B cell (primary cell): Measurements from ENCODE around the gene TRPC3. TPM values are rescaled to one million over a fixed set of nuclear protein-coding genes. Genes with fewer than 3 reads are reported as not detected.

ENCODE experiments used
- ATAC-seq: fragments of 200-7000 bp; cut with Tn5 transposase; one replicate; pipeline ENCODE4 v1.10.0; 2021; ENCODE audit warnings: low read depth, mild to moderate bottlenecking, moderate number of reproducible peaks, moderate library complexity
- CTCF ChIA-PET: fragments of 350-600 bp; sonication (Branson Sonifier 250); formaldehyde crosslinking; loops from one replicate; lab custom pipeline; 2021; ENCODE audit warnings: antibody characterized with exemption, inconsistent platforms; lab: Charles Lee
- POLR2A ChIA-PET: fragments of 350-600 bp; sonication (Branson Sonifier 250); formaldehyde crosslinking; loops from one replicate; lab custom pipeline; 2021; ENCODE audit warnings: antibody characterized with exemption; lab: Charles Lee
- DNase-seq: peaks from one replicate; pipeline ENCODE4 v3.0.0; 2013
- H2AFZ ChIP-seq: 2 replicates; pipeline ENCODE4 v1.6.1; 2012; ENCODE audit warnings: mild to moderate bottlenecking, low read depth, low read length; ENCODE audit not compliant: insufficient read depth, poor library complexity, severe bottlenecking
- H3K27ac ChIP-seq, 2 donors: 1 replicate in 1 of 2; 2 replicates in 1 of 2; pipeline ENCODE4 v1.5.1; 2012 to 2013; ENCODE audit warnings: low read length in 2 of 2, mild to moderate bottlenecking in 2 of 2, moderate library complexity in 1 of 2
- H3K27me3 ChIP-seq, 4 experiments: fragments of 200-600 bp in 1 of 4; sonication (generic) in 1 of 4; replicated peaks in 1 of 4; 1 replicate in 2 of 4; 2 replicates in 2 of 4; pipeline versions ENCODE4 v1.6.1 to v1.7.0; 2013 to 2016; ENCODE audit warnings: low read length in 3 of 4, mild to moderate bottlenecking in 2 of 4, mixed read lengths in 1 of 4, moderate library complexity in 1 of 4; ENCODE audit not compliant: insufficient read depth in 4 of 4, control insufficient read depth in 3 of 4; ENCODE audit errors: control extremely low read depth in 1 of 4
- H3K36me3 ChIP-seq, 2 experiments: replicated peaks in 1 of 2; 1 replicate in 1 of 2; 2 replicates in 1 of 2; pipeline versions ENCODE4 v1.6.1 to v1.7.1; 2013; ENCODE audit warnings: low read length in 1 of 2; ENCODE audit not compliant: insufficient read depth in 2 of 2, control insufficient read depth in 1 of 2; ENCODE audit errors: control extremely low read depth in 1 of 2, extremely low read depth in 1 of 2
- H3K4me1 ChIP-seq, 2 donors: fragments of 200-600 bp in 1 of 2; sonication (generic) in 1 of 2; 1 replicate in 1 of 2; 2 replicates in 1 of 2; pipeline versions ENCODE4 v1.5.1 to v1.6.1; 2013 to 2017; ENCODE audit warnings: low read length in 2 of 2; ENCODE audit not compliant: control insufficient read depth in 2 of 2, insufficient read depth in 2 of 2
- H3K4me2 ChIP-seq: replicated peaks from 2 replicates; pipeline ENCODE3; 2012; ENCODE audit warnings: mild to moderate bottlenecking, low read depth, low read length; ENCODE audit not compliant: poor library complexity, severe bottlenecking
- H3K4me3 ChIP-seq, 5 experiments: fragments of 200-600 bp in 1 of 5; sonication (generic) in 1 of 5; 1 replicate in 3 of 5; 2 replicates in 2 of 5; pipeline versions ENCODE4 v1.5.1 to v1.7.0; 2011 to 2016; ENCODE audit warnings: low read length in 4 of 5, mild to moderate bottlenecking in 4 of 5, low read depth in 2 of 5, control low read depth in 1 of 5, moderate library complexity in 1 of 5; ENCODE audit not compliant: insufficient read depth in 1 of 5; ENCODE audit errors: control extremely low read depth in 1 of 5, extremely low read depth in 1 of 5
- H3K79me2 ChIP-seq: fragments of 200-600 bp; sonication (generic); one replicate; pipeline ENCODE4 v1.6.0; 2016; ENCODE audit warnings: low read length; ENCODE audit not compliant: control insufficient read depth, insufficient read depth
- H3K9ac ChIP-seq: fragments of 200-600 bp; sonication (generic); 2 replicates; pipeline ENCODE4 v1.6.1; 2017; ENCODE audit warnings: mild to moderate bottlenecking, low read length, moderate library complexity
- H3K9me3 ChIP-seq, 3 donors: one replicate each; pipeline versions ENCODE4 v1.6.1 to v1.7.1; 2013; ENCODE audit warnings: low read length in 2 of 3; ENCODE audit not compliant: control insufficient read depth in 2 of 3, insufficient read depth in 1 of 3; ENCODE audit errors: control extremely low read depth in 1 of 3
- H4K20me1 ChIP-seq: 2 replicates; pipeline ENCODE4 v1.6.0; 2012; ENCODE audit warnings: mild to moderate bottlenecking, low read length; ENCODE audit not compliant: insufficient read depth, control insufficient read depth, poor library complexity, severe bottlenecking
- H3K27ac Mint-ChIP-seq: one replicate; pipeline ENCODE4 v1.8.0; 2021; ENCODE audit warnings: mixed read lengths
- H3K27me3 Mint-ChIP-seq: one replicate; pipeline ENCODE4 v1.8.0; 2021; ENCODE audit warnings: mixed read lengths
- H3K4me1 Mint-ChIP-seq: one replicate; pipeline ENCODE4 v1.8.0; 2021; ENCODE audit warnings: mixed read lengths
- H3K4me3 Mint-ChIP-seq: one replicate; pipeline ENCODE4 v1.8.0; 2021; ENCODE audit warnings: mixed read lengths
- H3K9me3 Mint-ChIP-seq: one replicate; pipeline ENCODE4 v1.8.0; 2022; ENCODE audit warnings: mixed read lengths; ENCODE audit not compliant: insufficient read depth
- CTCF ChIP-seq: fragments of 200-600 bp; IDR thresholded peaks from one replicate; pipeline ENCODE4 v1.8.0; 2022; ENCODE audit warnings: antibody characterized with exemption, mild to moderate bottlenecking
- EZH2 ChIP-seq: IDR thresholded peaks from 2 replicates; pipeline ENCODE4 v1.6.1; 2012; ENCODE audit warnings: borderline replicate concordance, low read depth, mild to moderate bottlenecking, moderate library complexity, low read length; ENCODE audit not compliant: insufficient read depth, poor library complexity, severe bottlenecking
- WGBS: methylation state at CpG from one replicate; pipeline ENCODE4 v1.1.5; 2013; ENCODE audit warnings: missing lambda C conversion rate; ENCODE audit not compliant: insufficient coverage; 5-methylcytosine and 5-hydroxymethylcytosine counted together
- intact Hi-C: fragments of 100-400 bp; cut with micrococcal nuclease; formaldehyde crosslinking; loops from one replicate; pipeline ENCODE4 v1.10.0; 2022
- polyA plus RNA-seq: library from polyadenylated mRNA; depleted of rRNA; stranded (reverse); fragments of >200 nt; gene quantifications from 2 replicates; pipeline ENCODE4 v1.2.3, GENCODE V29; 2012
- total RNA-seq, 2 donors: library from RNA; stranded (reverse); fragments of 120-200 nt in 1 of 2; gene quantifications; 1 replicate in 1 of 2; 2 replicates in 1 of 2; pipeline versions ENCODE4 v1.2.3 to v1.2.4, GENCODE V29; 2013 to 2022

TRPC3 gene
- total and polyA plus RNA-seq, 2 donors (not counting 1 experiment from before 2014, with no cell fraction given): not detected

- Mint-ChIP-seq H3K4me3 (peak within 1 kb of the TSS; percentile 98), H3K4me1 (peaks cover 17% of the 10 kb centered on the region), H3K27ac (peak within 1 kb of the TSS; percentile 88), H3K9me3 (no peaks in the 10 kb centered on the region), H3K27me3 (peaks cover 14% of the 10 kb centered on the region)
- no peaks in the 10 kb centered on the region for H3K9me3 ChIP-seq
- no peaks in the 10 kb centered on the region for H3K79me2 ChIP-seq
- peak within 1 kb of the TSS; percentile 45 to 80 for H3K27ac ChIP-seq
- TF ChIP-seq CTCF: no peak
- TF ChIP-seq EZH2: no peak
- peak within 1 kb of the TSS; percentile 97 for H2AFZ ChIP-seq
- ChIA-PET CTCF (interaction anchor here (1.1 to 1.7 kb wide), 2 partner anchors 24 to 45 kb away, joined by 3 to 5 read pairs; no protein-coding TSS in a partner anchor), POLR2A (interaction anchor here (0.6 kb wide), 1 partner anchor 1029 kb away, joined by 3 read pairs; no protein-coding TSS in a partner anchor)
- H3K4me3 ChIP-seq: peak within 1 kb of the TSS; percentile 70 to 91 (median 80)
- peaks cover 0 to 17% (median 4%) of the 10 kb centered on the region in 4 experiments for H3K27me3 ChIP-seq
- peak; percentile 96 for DNase-seq
- H3K4me2 ChIP-seq: peak within 1 kb of the TSS; percentile 84
- no peaks in the 10 kb centered on the region for H4K20me1 ChIP-seq
- no peaks in the 10 kb centered on the region for H3K36me3 ChIP-seq
- intact Hi-C loops: loop anchor here (1.0 kb wide), 5 partner anchors 46 to 862 kb away; partner anchors contain the start of genes ANXA5, BBS12, BLTP1 and EXOSC9
- 1% methylated on average over 58 of the region's 58 CpGs for WGBS
- peaks cover 0 to 10% of the 10 kb centered on the region in 2 donors for H3K4me1 ChIP-seq
- peak within 1 kb of the TSS; percentile 86 for H3K9ac ChIP-seq
- peak; percentile 98 for ATAC-seq
These were observed 81.7 kb downstream of the TRPC3 start, which contains the start of gene BBS7 for GRCh38 chr4:121869841-121870822. TSS of gene BBS7 (minus strand) at chr4:121870474. CDS start at chr4:121870313, 161 bp downstream.
